Measurements from ENCODE around the gene NTNG2. TPM values are rescaled to one million over a fixed set of nuclear protein-coding genes. Genes with fewer than 3 reads are reported as not detected.

The NTNG2 gene
- total and polyA plus RNA-seq, 8 donors: under 0.01 to 8.1 (median 0.31) TPM; not detected in 1

DNA sequence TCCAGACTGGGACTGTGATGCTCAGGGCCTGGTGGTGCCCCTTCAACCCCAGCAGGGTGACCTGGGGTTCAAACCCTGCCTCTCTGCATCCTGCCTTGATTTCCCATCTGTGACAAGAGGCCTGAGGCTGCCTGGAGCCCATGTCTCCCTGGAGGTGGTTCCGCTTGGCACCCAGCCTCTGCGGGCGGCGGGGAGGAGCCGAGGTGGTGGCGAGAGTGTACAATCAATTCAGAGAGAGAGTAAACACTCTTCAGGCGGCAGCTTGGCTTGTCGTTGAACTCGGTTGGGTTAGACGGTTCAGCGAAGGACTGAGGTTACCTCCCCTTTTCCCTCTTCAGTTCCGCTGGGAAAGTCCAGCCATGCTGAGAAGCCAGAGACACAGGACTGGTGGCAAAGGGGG, 39.3 kb downstream of the NTNG2 start:
- H3K9me3 ChIP-seq: peaks cover 0 to 12% (median 4%) of the 10 kb centered on the region in 4 donors
- WGBS, 5 donors: 26 to 63% (median 43%) methylated on average over 12 of the region's 12 CpGs
- H3K4me3 ChIP-seq: no peak overlapping the region
- H3K36me3 ChIP-seq: peaks cover 0 to 3% (median 0%) of the 10 kb centered on the region in 4 donors
- TF ChIP-seq POLR2AphosphoS5 (IDR thresholded peaks at IDR 0.05): no peak
- no peak for TF ChIP-seq POLR2A (IDR thresholded peaks at IDR 0.05)
- TF ChIP-seq EP300 (IDR thresholded peaks at IDR 0.05): no peak
- no peak for TF ChIP-seq CTCF (IDR thresholded peaks at IDR 0.05)
- H3K4me1 ChIP-seq: no peaks in the 10 kb centered on the region
- peaks cover 0 to 41% (median 10%) of the 10 kb centered on the region in 3 donors for H3K27me3 ChIP-seq
- peak; percentile 72 to 76 for DNase-seq
- no peak overlapping the region for H3K27ac ChIP-seq
- intact Hi-C loops (cut with DNase I; ENCODE audit: low total_unique reads): no loop called here

- Histone ChIP-seq H3K27me3 (peaks cover 0 to 41% (median 10%) of the 10 kb centered on the region in 3 donors), H3K9me3 (peaks cover 0 to 12% (median 4%) of the 10 kb centered on the region in 4 donors), H3K4me3 (no peak overlapping the region), H3K27ac (no peak overlapping the region), H3K36me3 (peaks cover 0 to 3% (median 0%) of the 10 kb centered on the region in 4 donors), H3K4me1 (no peaks in the 10 kb centered on the region)
- DNase-seq: peak in 1 of 2 donors; percentile 24
- intact Hi-C loops (cut with DNase I; ENCODE audit: low total_unique reads): no loop called here
- TF ChIP-seq POLR2AphosphoS5 (IDR thresholded peaks at IDR 0.05) (no peak), EP300 (IDR thresholded peaks at IDR 0.05) (no peak), CTCF (IDR thresholded peaks at IDR 0.05) (no peak), POLR2A (IDR thresholded peaks at IDR 0.05) (no peak)
- WGBS, 5 donors: 40 to 51% (median 45%) methylated on average over 18 to 21 of the region's 21 CpGs
Measured at GRCh38 chr9:132201780-132202703, 40.2 kb downstream of the NTNG2 start.

GRCh38 chr9:132204883-132205282, 43.0 kb downstream of the NTNG2 start:
- TF ChIP-seq CTCF (IDR thresholded peaks at IDR 0.05) (no peak), POLR2AphosphoS5 (IDR thresholded peaks at IDR 0.05) (no peak), POLR2A (IDR thresholded peaks at IDR 0.05) (no peak), EP300 (IDR thresholded peaks at IDR 0.05) (no peak)
- H3K36me3 ChIP-seq: no peaks in the 10 kb centered on the region
- no peak overlapping the region for H3K27ac ChIP-seq
- WGBS, 5 donors: 89 to 99% (median 92%) methylated on average over 3 of the region's 3 CpGs
- H3K9me3 ChIP-seq: peaks cover 0 to 12% (median 4%) of the 10 kb centered on the region in 4 donors
- intact Hi-C loops (cut with DNase I; ENCODE audit: low total_unique reads): no loop called here
- no peak for DNase-seq
- H3K4me3 ChIP-seq: no peak overlapping the region
- H3K27me3 ChIP-seq: peaks cover 0 to 52% (median 10%) of the 10 kb centered on the region in 3 donors
- H3K4me1 ChIP-seq: no peaks in the 10 kb centered on the region

GRCh38 chr9:132207215-132207614, 45.4 kb downstream of the NTNG2 start:
- DNase-seq: no peak
- peaks cover 0 to 40% (median 7%) of the 10 kb centered on the region in 3 donors for H3K27me3 ChIP-seq
- H3K9me3 ChIP-seq: peaks cover 0 to 12% (median 4%) of the 10 kb centered on the region in 4 donors
- H3K27ac ChIP-seq: no peak overlapping the region
- H3K4me3 ChIP-seq: no peak overlapping the region
- whole genome bisulfite sequencing, 5 donors: 71 to 79% (median 75%) methylated on average over 14 of the region's 14 CpGs
- no peaks in the 10 kb centered on the region for H3K4me1 ChIP-seq
- intact Hi-C loops (cut with DNase I; ENCODE audit: low total_unique reads): no loop called here
- no peak for TF ChIP-seq EP300 (IDR thresholded peaks at IDR 0.05)
- TF ChIP-seq POLR2AphosphoS5 (IDR thresholded peaks at IDR 0.05): no peak
- no peak for TF ChIP-seq POLR2A (IDR thresholded peaks at IDR 0.05)
- H3K36me3 ChIP-seq: no peaks in the 10 kb centered on the region

All from stomach (tissue), 9 donors.